ENCODE results near the gene DUSP8.
"Not testable (repeated sequence)": the region's sequence is repeated elsewhere in the genome, so short reads cannot be mapped to it uniquely, and the experiment has no call there.

The DUSP8 gene

DNA sequence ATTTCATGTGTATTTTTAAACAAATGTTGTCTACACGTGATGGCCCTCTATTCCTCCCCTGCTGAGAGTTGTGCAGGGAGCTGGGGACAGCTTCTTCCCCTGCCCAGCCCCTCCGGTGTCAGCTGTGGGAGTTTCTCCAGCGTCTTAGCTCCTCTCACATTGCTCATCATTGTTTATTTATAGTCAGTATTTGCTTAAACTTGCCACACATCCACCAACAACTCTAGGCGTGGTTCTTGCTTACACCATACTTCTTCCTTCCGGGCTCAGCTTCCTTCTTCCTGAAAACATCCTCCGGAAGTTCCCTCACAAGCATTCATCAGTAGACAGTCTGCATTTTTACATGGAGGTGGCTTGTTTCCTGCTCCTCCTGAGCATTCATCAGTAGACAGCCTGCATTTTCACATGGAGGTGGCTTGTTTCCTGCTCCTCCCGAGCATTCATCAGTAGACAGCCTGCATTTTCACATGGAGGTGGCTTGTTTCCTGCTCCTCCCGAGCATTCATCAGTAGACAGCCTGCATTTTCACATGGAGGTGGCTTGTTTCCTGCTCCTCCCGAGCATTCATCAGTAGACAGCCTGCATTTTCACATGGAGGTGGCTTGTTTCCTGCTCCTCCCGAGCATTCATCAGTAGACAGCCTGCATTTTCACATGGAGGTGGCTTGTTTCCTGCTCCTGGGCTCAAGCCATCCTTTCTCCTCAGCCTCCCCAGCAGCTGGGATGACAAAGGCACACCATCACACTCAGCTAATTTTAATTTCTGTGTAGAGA, 17.3 kb upstream of the DUSP8 start:
- not testable (repeated sequence) for DNase-seq

- DNase-seq, result no peak
Observed at GRCh38 chr11:1586699-1587098, 14.6 kb upstream of the DUSP8 start.

DNA sequence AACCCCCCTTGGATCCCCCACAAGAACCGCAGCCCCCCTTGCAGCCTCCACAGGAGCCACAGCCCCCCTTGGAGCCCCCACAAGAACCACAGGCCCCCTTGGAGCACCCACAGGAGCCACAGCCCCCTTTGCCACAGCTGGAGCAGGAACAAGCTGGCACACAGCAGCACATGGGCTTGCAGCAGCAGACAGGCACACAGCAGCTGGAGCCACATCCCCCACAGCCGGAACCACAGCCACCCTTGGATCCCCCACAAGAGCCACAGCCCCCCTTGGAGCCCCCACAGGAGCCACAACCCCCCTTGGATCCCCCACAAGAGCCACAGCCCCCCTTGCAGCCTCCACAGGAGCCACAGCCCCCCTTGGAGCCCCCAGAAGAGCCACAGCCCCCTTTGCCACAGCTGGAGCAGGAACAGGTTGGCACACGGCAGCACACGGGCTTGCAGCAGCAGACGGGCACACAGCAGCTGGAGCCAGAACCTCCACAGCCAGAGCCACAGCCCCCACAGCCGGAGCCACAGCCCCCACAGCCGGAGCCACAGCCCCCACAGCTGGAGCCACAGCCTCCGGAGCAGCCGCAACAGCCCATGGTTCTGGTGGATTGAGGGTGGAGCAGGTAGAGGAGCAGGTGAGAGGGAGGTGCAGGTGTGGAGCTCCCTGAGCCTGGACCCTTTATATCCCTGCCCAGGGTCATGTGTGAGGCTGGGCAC, 12.7 kb upstream of the DUSP8 start, which contains the start of gene KRTAP5-1:
Gene KRTAP5-1 (minus strand): TSS at position 623 of the 710 bp plus-strand sequence. CDS start 34 bp downstream, at position 589.
- not testable (repeated sequence) for DNase-seq

- not testable (repeated sequence) for DNase-seq
Observed at GRCh38 chr11:1582909-1583308, 10.8 kb upstream of the DUSP8 start.

- no peak for DNase-seq
Observed at GRCh38 chr11:1581976-1582375, 9.9 kb upstream of the DUSP8 start.

DNA sequence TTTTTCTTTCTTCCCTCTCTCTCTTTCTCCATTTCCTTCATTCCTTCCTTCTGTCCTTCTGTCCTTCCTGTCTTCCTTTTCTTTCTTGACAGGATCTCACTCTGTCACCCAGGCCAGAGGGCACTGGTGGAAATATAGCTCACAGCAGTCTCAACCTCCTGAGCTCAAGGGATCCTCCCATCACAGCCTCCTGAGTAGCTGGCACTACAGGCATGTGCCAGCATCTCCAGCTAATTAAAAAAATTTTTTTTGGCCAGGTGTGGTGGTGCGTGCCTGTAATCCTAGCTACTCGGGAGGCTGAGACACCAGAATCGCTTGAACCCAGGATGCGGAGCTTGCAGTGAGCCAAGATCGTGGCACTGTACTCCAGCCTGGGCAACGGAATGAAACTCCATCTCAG, 4.8 kb upstream of the DUSP8 start:
- DNase-seq, result no peak

DNA sequence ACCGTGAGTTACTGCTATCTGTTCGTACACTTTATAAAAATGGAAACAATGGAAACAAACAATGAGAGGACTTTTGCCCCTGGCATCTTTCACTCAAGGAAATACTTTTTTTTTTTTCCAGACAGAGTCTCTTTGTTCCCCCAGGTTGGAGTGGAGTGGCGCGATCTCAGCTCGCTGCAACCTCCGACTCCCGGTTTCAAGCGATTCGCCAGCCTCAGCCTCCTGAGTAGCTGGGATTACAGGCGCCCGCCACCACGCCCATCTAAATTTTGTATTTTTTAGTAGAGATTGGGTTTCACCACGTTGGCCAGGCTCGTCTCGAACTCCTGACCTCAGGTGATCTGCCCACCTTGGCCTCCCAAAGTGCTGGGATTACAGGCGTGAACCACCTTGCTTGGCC, 3.7 kb upstream of the DUSP8 start:
- DNase-seq, result not testable (repeated sequence)

DNA sequence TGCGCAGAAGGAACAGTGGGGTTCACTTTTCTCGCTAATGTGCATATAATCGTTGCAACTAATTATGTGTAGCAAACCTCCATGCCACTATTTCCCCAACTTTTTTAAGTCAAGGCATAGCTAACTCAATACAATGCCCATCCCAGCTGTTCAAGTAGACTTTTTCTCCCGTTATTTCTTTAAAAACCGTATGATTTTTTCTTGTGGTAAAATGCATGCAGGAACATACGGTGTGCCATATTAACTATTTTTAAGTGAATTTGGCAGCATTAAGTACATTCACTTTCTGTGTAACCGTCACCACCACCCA, 2.8 kb upstream of the DUSP8 start:
- DNase-seq, result no peak

GRCh38 chr11:1574238-1574932, 2.3 kb upstream of the DUSP8 start:
- peak; percentile 43 to 79 for DNase-seq

DNA sequence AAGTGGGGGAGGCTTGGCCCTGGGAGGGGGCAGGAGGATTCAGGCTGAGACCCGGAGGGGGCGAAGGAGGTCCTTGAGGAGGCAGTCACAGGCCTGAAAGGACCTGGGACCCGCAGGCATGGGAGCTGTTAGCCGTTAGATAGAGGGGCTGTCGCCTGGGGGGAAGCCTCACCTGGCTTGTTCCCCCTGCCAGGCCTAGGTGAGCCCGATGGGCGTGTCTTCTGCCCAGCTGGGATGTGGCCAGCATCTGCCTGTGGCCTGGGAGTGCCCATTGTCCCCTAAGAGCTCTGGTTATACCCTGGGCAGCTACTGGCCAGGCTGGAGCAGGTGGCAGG, 1.8 kb upstream of the DUSP8 start:
- peak in 1 of 2 experiments; percentile 61 for DNase-seq

DNA sequence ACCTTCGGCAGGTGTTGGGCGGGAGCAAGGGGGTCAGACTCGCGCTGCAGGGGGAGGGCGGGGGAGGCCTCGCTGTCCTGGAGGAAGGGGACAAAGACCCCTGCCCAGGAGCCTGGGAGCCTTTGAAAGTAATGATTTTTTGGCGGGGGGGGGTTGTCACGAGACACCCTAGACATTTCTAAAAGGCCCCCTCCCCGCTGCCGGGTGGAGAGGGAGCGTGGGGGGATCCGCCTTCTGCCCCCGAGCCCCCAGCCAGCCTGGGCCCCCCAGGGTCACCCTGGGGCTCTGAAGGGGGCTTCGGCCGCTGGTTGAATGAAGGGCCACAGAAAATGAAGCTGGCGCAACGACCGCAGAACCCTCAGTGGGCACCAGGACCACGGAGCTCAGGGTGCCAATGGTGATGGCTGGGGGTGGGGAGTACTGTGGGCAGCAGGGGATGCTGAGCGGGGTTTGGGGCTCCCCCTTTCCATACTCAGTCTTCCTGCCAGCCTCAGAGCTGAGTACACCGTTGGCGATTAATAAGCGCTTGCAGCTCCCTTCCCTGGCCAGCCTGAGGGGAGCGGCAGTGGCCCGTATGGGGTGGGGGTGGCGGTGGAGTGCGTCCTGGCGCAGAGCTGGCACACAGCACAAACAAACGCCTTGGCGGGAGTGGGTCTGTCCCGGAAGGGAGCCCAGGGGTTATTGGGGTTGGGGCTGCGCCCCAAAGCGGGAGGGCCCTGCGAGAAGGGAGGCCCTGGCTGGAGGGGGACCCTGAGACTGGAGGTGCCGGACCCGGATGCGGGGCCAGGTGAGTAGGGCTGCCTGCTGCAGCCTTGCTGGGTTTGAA, 1.2 kb upstream of the DUSP8 start:
- peak; percentile 58 to 67 for DNase-seq

GRCh38 chr11:1571760-1572196, 293 bp downstream of the DUSP8 start:
- no peak for DNase-seq

DNA sequence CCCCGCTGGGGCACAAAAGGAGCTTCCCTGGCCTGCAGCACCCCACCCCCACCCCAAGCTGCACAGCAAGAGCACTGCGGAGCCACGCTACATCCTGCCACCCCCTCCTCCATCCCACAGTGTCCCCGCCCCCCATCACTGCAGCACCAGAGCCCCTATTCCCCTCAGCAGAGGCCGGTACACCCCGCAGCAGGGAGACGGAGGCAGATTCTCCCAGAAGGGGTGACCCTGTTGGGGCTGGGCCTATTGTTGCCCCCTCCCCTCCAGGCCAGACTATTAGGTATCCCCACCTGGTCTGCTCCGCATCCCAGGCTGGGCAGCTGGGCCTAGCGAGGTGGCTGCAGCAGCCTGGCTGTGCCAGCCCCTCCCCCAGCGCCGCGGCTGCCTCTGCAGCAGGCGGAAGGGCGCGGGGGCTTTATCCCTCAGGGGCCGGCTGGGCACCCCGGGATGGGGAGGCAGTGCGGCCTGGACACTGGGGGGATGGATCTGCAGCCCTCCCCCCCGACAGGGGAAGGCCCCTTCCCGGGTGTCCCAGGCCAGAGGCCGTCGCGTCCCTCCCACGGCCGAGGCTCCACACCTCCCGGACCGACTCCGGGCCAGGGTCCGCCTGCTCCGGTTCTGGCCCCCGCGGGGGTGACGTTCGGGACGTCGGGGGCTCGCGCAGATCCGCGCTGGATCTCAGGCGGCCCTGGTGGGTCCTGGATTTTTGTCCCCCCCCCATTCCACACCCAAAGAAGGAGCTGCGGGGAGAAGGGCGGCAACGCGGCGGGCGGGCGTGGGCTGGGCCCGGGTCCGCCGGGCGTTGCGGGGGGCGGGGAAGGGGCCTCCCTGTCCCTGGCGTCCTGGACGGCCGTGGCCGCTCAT, 943 bp downstream of the DUSP8 start:
- DNase-seq, result peak; percentile 43 to 57

DNA sequence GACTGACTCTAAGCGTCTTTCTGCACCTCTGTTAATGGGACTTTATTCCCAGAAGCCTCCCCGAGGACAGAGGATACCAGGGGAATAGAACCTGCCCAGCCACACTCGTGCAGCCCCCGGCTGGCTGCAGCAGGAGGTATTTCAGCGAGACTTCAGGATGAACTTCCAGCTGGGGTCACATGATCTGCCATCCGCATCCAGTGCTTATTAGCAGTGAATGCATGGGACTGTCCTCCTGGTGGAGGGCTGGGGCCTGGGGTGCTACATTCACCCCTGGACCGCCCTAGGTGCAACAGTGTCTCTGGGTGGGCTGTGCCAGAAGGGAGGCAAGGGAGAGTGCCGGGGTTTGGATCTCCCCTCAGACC, 1.6 kb downstream of the DUSP8 start:
- DNase-seq, result no peak

DNA sequence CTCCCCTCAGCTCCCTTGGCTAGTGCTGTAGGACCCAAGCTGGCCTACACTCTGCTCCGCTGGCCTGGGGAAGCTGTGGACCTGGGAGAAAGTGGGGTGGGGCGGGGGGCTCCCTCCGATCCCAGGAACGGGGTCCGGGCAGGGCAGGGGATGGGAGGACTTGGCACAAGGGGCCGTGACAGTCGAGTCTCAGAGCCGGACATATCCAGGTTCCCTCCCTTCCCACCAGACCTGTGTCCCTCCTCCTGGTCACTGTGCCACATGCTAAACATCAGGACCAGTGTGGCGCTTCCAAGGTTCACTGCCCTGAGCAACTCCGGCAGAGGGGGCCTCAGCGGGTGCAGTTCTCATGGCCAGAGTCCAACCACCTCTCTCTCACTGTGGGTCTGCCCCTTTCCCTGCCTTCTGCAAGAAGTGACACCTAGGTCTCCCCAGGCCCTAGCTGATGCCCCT, 2.0 kb downstream of the DUSP8 start:
- no peak for DNase-seq

GRCh38 chr11:1569251-1569780, 2.8 kb downstream of the DUSP8 start:
- DNase-seq, result no peak

DNA sequence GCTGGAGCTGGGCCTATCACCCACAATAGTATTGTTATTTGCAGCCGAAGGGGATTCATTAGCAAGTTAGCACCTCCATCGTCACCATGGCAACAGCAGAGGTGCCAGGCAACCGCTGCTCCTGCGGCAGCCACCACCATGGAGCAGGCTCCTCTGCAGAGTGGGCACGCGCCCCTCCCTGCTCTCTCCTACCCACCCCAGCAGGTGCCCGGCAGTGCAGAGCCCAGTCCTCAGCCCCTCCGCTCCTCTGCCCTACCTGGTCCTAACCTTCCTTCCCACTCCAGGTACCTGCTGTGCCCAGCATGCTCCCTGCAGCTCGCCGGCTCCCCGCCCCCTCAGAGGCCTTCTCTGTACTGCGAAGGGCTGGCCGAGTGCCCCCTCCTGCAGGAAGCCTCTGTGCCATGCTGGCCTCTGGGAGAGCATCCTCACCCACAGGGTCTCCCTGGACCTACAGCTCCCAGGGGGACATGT, 3.6 kb downstream of the DUSP8 start:
- DNase-seq, result peak; percentile 14 to 48

GRCh38 chr11:1567721-1568100, 4.4 kb downstream of the DUSP8 start:
- no peak for DNase-seq

- DNase-seq, result no peak
Observed at GRCh38 chr11:1567052-1567720, 4.9 kb downstream of the DUSP8 start.

GRCh38 chr11:1566381-1567051, 5.6 kb downstream of the DUSP8 start:
- no peak for DNase-seq

DNA sequence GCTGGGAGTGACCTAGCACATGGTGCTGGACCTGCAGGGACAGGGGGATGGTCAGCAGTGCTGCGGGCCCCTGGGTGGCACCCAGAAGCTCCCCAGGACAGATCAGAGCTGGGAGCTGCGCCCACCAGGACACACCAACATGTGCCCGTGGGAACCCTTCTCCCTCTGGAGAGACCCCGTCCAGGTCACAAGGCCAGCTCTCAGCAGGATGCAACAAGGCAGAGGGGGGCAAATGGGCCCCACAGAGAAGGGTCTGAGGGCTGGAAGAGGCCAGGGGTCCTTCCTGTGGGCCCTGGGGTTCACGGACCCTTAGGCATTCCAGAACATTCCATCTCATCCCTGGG, 6.2 kb downstream of the DUSP8 start:
- no peak for DNase-seq
